PC-9 (cell line): Measurements from ENCODE around the gene PNPLA3. TPM values are rescaled to one million over a fixed set of nuclear protein-coding genes. Genes with fewer than 3 reads are reported as not detected.

Source experiments
- BruUV-seq: library from RNA; stranded (reverse); fragments of 400-500 nt; replicated peaks from 2 replicates; lab custom pipeline; 2021; lab: Mats Ljungman, UMichigan
- CTCF ChIA-PET: fragments of 300-600 bp; sonication (Branson Sonifier 250); formaldehyde crosslinking; loops from one replicate; lab custom pipeline; 2022; ENCODE audit warnings: antibody characterized with exemption; lab: Charles Lee
- POLR2A ChIA-PET: fragments of 300-600 bp; sonication (Branson Sonifier 250); formaldehyde crosslinking; loops from one replicate; lab custom pipeline; 2022; ENCODE audit warnings: antibody characterized with exemption; ENCODE audit not compliant: unreplicated experiment; lab: Charles Lee
- DNase-seq, 2 experiments: peaks; one replicate each; pipeline versions ENCODE4 v3.0.0 to v3.0.0-alpha.2; 2015 to 2022; ENCODE audit warnings: mixed read lengths in 1 of 2
- H2AFZ ChIP-seq: fragments of 200-600 bp; sonication (generic); 2 replicates; pipeline ENCODE4 v1.8.1; 2017; ENCODE audit warnings: antibody characterized with exemption
- H3F3A ChIP-seq: fragments of 200-600 bp; sonication (generic); 2 replicates; pipeline ENCODE4 v1.8.1; 2017; ENCODE audit warnings: antibody characterized with exemption, mild to moderate bottlenecking, low read depth; ENCODE audit not compliant: insufficient read depth
- H3K27ac ChIP-seq: fragments of 200-600 bp; sonication (generic); 2 replicates; pipeline ENCODE4 v1.6.1; 2016; ENCODE audit warnings: mixed run types
- H3K27me3 ChIP-seq: fragments of 200-600 bp; sonication (generic); 2 replicates; pipeline ENCODE4 v1.6.1; 2016; ENCODE audit warnings: low read depth, mixed run types; ENCODE audit not compliant: insufficient read depth
- H3K36me3 ChIP-seq: fragments of 200-600 bp; sonication (generic); 2 replicates; pipeline ENCODE4 v1.6.1; 2016; ENCODE audit warnings: low read depth, mixed run types
- H3K4me1 ChIP-seq: fragments of 200-600 bp; sonication (generic); replicated peaks from 2 replicates; pipeline ENCODE4 v1.6.1; 2016; ENCODE audit warnings: mixed run types; ENCODE audit not compliant: insufficient read depth
- H3K4me2 ChIP-seq: fragments of 200-600 bp; sonication (generic); 2 replicates; pipeline ENCODE4 v1.6.1; 2017; ENCODE audit warnings: mixed run types
- H3K4me3 ChIP-seq: fragments of 200-600 bp; sonication (generic); 2 replicates; pipeline ENCODE4 v1.6.1; 2016; ENCODE audit warnings: mixed run types
- H3K79me2 ChIP-seq: fragments of 200-600 bp; sonication (generic); 2 replicates; pipeline ENCODE4 v1.6.1; 2017; ENCODE audit warnings: low read depth, mixed run types
- H3K9me2 ChIP-seq: fragments of 200-600 bp; sonication (generic); 2 replicates; pipeline ENCODE4 v1.8.1; 2017; ENCODE audit warnings: mild to moderate bottlenecking; ENCODE audit not compliant: insufficient read depth
- H3K9me3 ChIP-seq: fragments of 200-600 bp; sonication (generic); 2 replicates; pipeline ENCODE4 v1.8.1; 2016; ENCODE audit warnings: low read depth; ENCODE audit not compliant: insufficient read depth
- H4K20me1 ChIP-seq: fragments of 200-600 bp; sonication (generic); 2 replicates; pipeline ENCODE4 v1.8.1; 2017; ENCODE audit not compliant: insufficient read depth
- EZH2 ChIP-seq: fragments of 200-600 bp; sonication (generic); IDR thresholded peaks from 2 replicates; pipeline ENCODE4 v1.8.0; 2017; ENCODE audit warnings: antibody characterized with exemption, low read depth
- intact Hi-C: fragments of 100-400 bp; cut with micrococcal nuclease; formaldehyde crosslinking; loops from one replicate; pipeline ENCODE4 v1.10.0; 2022; ENCODE audit not compliant: unreplicated experiment
- total RNA-seq: library from RNA; stranded (reverse); gene quantifications from 2 replicates; pipeline ENCODE4 v1.2.3, GENCODE V29; 2021
- TF ChIP-seq, protein P1 (sequence below): fragments of 200-600 bp; sonication (generic); conservative IDR thresholded peaks from 2 replicates; pipeline ENCODE4 v1.6.1; 2017; ENCODE audit warnings: mixed run types, antibody characterized with exemption, mild to moderate bottlenecking, moderate library complexity

Gene PNPLA3
- total RNA-seq, 1 experiment from 2014 or later = 26.8 TPM

- intact Hi-C loops = no loop called here
- H3K36me3 ChIP-seq = no peaks in the 10 kb centered on the region
- H3K9me3 ChIP-seq = no peaks in the 10 kb centered on the region
- H3K9me2 ChIP-seq = no peaks in the 10 kb centered on the region
- peaks cover 7% of the 10 kb centered on the region; the same call in 1 of the 2 replicates for H3K79me2 ChIP-seq
- H3F3A ChIP-seq = peaks cover 44% of the 10 kb centered on the region
- no peaks in the 10 kb centered on the region for H4K20me1 ChIP-seq
- H3K27me3 ChIP-seq = no peaks in the 10 kb centered on the region
- ChIA-PET CTCF (interaction anchor here (1.0 kb wide), 1 partner anchor 21 kb away, joined by 4 read pairs; no protein-coding TSS in a partner anchor), POLR2A (interaction anchor here (0.6 to 1.0 kb wide), 4 partner anchors 26 to 1747 kb away, joined by 3 to 14 read pairs (median 6); partner anchors contain the start of gene ATXN10)
- no peak for DNase-seq
- no peak for TF ChIP-seq EZH2
- TF ChIP-seq, protein P1, sequence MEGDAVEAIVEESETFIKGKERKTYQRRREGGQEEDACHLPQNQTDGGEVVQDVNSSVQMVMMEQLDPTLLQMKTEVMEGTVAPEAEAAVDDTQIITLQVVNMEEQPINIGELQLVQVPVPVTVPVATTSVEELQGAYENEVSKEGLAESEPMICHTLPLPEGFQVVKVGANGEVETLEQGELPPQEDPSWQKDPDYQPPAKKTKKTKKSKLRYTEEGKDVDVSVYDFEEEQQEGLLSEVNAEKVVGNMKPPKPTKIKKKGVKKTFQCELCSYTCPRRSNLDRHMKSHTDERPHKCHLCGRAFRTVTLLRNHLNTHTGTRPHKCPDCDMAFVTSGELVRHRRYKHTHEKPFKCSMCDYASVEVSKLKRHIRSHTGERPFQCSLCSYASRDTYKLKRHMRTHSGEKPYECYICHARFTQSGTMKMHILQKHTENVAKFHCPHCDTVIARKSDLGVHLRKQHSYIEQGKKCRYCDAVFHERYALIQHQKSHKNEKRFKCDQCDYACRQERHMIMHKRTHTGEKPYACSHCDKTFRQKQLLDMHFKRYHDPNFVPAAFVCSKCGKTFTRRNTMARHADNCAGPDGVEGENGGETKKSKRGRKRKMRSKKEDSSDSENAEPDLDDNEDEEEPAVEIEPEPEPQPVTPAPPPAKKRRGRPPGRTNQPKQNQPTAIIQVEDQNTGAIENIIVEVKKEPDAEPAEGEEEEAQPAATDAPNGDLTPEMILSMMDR = no peak
- H2AFZ ChIP-seq = peak overlapping the region; percentile 93; the same call in 1 of the 2 replicates
- BruUV-seq = TSS peak; percentile 47
- peaks cover 43% of the 10 kb centered on the region for H3K4me1 ChIP-seq
- no peak overlapping the region for H3K27ac ChIP-seq
- peak overlapping the region; percentile 67 for H3K4me3 ChIP-seq
- H3K4me2 ChIP-seq = peak overlapping the region; percentile 88
These were observed 1.3 kb downstream of the PNPLA3 start for GRCh38 chr22:43924877-43925276.

GRCh38 chr22:43925433-43926348 lies 2.1 kb downstream of the PNPLA3 start:
- H3K4me3 ChIP-seq = peak overlapping the region; percentile 67; the same call in 1 of the 2 replicates
- H3K9me2 ChIP-seq = no peaks in the 10 kb centered on the region
- H3K9me3 ChIP-seq = no peaks in the 10 kb centered on the region
- H3K36me3 ChIP-seq = no peaks in the 10 kb centered on the region
- no TSS peak for BruUV-seq
- CTCF ChIA-PET = interaction anchor here (0.6 to 0.7 kb wide), 3 partner anchors 16 to 738 kb away, joined by 3 to 6 read pairs (median 3); no protein-coding TSS in a partner anchor
- H3K27ac ChIP-seq = no peak overlapping the region
- TF ChIP-seq, protein P1 = no peak
- TF ChIP-seq EZH2 = no peak
- DNase-seq = peak in 1 of 2 experiments; percentile 60
- POLR2A ChIA-PET = interaction anchor here (0.6 to 1.0 kb wide), 3 partner anchors 32 to 1746 kb away, joined by 3 to 5 read pairs (median 4); partner anchors contain the start of gene ATXN10
- H2AFZ ChIP-seq = no peak overlapping the region
- H4K20me1 ChIP-seq = no peaks in the 10 kb centered on the region
- no peaks in the 10 kb centered on the region for H3K27me3 ChIP-seq
- H3K79me2 ChIP-seq = peaks cover 7% of the 10 kb centered on the region; the same call in 1 of the 2 replicates
- peak overlapping the region; percentile 88 for H3K4me2 ChIP-seq
- intact Hi-C loops = no loop called here
- H3F3A ChIP-seq = peaks cover 39% of the 10 kb centered on the region
- peaks cover 41% of the 10 kb centered on the region for H3K4me1 ChIP-seq

DNA sequence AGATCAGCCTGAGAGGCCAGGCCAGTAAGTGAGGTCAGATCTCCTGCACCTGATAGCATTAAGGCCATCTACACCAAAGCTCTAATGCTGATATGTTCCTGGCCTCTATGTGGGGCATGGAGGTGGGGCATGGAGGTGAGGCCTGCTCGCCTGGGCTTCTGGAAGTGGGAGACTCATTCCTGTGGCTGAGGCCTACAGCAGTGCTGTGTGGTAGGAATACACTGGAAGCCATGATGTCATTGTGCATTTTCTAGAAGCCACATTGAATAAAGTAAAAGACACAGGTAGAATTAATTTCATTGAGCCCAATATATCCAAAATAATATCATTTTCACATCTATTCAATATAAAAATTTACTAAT lies 2.7 kb downstream of the PNPLA3 start:
- no peak for DNase-seq
- peaks cover 33% of the 10 kb centered on the region for H3F3A ChIP-seq
- CTCF ChIA-PET = interaction anchor here (0.7 kb wide), 1 partner anchor 739 kb away, joined by 6 read pairs; no protein-coding TSS in a partner anchor
- peaks cover 7% of the 10 kb centered on the region; the same call in 1 of the 2 replicates for H3K79me2 ChIP-seq
- H3K4me1 ChIP-seq = peaks cover 35% of the 10 kb centered on the region
- H3K9me2 ChIP-seq = no peaks in the 10 kb centered on the region
- POLR2A ChIA-PET = interaction anchor here (0.6 kb wide), 1 partner anchor 32 kb away, joined by 5 read pairs; no protein-coding TSS in a partner anchor
- no peak overlapping the region for H3K4me2 ChIP-seq
- no peak overlapping the region for H2AFZ ChIP-seq
- intact Hi-C loops = no loop called here
- no peaks in the 10 kb centered on the region for H3K27me3 ChIP-seq
- H3K36me3 ChIP-seq = no peaks in the 10 kb centered on the region
- H4K20me1 ChIP-seq = no peaks in the 10 kb centered on the region
- BruUV-seq = no TSS peak
- no peak overlapping the region for H3K4me3 ChIP-seq
- H3K27ac ChIP-seq = no peak overlapping the region
- TF ChIP-seq EZH2 = no peak
- TF ChIP-seq, protein P1 = no peak
- H3K9me3 ChIP-seq = no peaks in the 10 kb centered on the region
